A204.1 (cell line): ENCODE results near the gene WNK1.
"Not testable (repeated sequence)": the region's sequence is repeated elsewhere in the genome, so short reads cannot be mapped to it uniquely, and the experiment has no call there.

Experiments
- FAIRE-seq: peaks from 2 replicates; lab custom pipeline; 2012; peaks lifted over from hg19 to GRCh38; lab: Jason Lieb, UNC

WNK1 gene

DNA sequence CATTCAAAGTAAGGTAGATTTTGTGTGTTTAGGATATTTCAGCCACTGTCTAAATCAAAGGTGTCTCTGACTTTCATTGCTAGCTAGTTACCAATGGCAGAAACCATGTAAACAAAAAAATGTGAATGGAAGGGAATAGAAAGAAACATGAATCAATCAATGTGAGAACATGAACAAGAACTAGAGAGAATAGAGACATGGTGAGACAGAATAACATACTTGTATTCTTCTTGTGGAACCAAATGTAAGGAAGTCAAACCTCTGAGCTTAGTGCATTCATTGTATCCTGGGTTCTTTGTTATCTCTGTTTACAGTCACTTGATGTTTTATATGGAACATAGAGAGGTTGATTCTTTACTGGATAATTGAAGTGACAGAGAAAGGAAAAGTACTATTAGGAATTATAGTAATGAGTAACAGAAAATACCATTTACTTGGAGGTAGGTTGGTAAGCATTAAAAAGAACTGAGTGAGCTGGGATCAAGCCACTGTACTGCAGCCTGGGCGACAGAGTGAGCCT lies 2.6 kb upstream of the WNK1 start:
- no peak for FAIRE-seq

DNA sequence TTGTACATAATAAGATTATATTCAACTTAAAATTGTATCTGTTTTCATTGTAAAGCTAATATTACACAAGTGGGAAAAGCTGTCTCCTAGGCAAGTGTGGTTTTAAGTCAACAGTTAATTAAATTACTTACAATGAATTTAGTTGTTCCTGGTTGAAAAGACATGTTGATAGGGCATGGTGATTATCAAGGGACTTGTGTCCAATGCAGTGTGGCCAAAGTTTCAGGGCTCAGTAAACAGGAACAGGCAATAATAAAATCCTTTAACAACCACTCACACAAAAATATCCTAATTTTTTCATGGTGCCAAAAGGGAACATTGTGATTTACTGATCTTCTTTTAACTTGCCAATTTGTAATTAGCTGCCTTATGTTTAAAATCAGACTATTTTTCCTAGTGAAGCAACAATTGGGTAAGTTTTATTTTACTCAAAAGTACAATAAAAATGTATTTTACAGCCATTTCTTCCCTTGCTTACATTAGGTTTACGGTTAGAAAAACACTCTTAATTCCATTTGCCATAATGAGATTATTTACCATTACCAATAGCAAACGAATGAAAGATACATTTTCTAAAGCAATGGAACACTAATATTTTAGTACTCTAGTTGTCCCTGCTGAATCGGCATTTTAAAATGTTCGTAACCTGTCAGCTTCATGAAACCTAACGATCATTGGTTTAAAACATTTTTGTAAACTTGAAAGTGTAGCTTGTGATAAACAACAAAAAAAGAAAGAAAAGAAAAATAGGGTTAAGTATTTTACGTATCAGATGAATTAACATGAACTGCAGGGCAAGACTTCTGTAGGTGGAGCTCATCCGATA lies 1.8 kb upstream of the WNK1 start:
- FAIRE-seq: no peak

DNA sequence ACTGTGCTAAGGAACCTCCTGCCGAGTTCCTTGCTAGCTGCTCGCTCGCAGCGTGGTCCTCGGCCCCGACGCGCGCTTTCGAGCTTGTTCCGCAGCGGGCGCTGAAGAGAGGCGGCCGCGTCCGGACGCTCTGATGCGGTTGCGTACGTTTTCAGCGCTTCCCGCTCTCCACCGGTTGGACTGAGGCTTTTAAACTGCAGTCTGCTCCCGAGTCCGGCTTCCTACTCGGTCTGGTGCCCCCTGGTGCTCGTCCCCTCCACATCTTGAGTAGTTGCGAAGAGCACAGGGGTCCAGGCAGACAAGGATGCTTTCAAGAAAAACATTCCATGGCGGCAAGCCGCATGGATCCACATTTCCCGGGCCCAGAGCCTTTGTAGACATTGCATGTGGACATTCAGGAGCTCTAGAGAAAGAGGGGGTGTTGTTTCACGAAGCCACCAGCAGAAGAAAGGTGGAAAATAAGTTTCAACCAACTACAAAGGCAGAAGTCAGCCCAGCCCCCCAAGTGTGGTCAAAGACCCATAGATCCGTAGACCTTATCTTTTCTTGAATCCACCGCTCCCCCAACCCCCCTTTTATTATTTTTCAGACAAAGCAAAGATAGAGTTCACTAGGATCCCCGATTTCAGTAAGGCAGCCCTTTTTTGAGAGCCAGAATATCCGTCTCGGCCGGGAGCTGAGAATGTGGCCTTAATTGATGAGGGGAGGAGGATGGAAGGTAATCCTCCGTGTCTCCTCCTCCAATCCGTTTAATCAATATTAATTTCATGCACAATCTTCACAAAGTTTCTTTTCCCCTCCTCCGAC lies 984 bp upstream of the WNK1 start:
- peak; percentile 94 for FAIRE-seq

DNA sequence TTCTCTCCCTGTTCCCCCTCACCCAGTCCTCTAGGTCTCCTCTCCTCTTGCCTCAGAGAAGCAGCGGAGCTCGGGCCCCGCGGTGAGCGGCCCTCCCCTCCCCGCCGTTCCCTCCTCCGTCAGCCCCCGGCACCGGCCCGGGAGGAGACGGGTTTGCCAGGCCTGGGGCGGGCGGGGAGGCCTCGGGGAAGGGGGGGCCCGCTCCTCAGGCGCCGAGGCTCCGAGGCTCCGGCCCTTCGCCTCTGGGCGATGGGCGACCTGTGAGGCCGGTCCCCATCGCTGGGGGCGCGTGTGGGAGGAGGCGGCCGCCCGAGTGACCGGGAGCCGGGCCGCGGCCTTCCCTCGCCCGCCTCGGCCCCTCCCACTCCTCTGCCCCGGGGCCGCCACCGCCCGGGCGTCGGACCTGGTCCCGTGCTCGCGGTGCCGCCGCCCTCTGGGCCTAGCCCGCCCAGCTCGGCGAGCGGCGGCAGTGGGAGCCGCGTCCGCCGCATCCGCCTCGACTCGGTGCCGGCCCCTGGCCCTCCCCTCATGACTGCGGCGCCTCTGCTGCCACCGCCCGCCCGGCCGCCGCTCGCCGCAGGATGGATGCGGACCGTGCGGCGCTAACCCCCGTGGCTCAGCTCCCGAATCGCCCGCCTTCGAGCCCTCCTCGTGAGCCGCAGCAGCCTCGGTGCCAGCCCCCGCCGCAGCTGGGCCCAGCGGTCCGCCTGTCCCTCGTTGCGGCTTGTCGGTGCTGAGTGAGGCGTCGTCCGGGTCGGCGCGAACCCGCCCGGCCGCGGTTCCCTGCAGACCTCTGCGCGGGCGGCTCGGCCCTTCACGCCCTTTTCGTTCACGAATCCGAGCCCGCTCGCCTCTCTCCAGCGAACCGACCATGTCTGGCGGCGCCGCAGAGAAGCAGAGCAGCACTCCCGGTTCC lies 574 bp downstream of the WNK1 start:
- no peak for FAIRE-seq

DNA sequence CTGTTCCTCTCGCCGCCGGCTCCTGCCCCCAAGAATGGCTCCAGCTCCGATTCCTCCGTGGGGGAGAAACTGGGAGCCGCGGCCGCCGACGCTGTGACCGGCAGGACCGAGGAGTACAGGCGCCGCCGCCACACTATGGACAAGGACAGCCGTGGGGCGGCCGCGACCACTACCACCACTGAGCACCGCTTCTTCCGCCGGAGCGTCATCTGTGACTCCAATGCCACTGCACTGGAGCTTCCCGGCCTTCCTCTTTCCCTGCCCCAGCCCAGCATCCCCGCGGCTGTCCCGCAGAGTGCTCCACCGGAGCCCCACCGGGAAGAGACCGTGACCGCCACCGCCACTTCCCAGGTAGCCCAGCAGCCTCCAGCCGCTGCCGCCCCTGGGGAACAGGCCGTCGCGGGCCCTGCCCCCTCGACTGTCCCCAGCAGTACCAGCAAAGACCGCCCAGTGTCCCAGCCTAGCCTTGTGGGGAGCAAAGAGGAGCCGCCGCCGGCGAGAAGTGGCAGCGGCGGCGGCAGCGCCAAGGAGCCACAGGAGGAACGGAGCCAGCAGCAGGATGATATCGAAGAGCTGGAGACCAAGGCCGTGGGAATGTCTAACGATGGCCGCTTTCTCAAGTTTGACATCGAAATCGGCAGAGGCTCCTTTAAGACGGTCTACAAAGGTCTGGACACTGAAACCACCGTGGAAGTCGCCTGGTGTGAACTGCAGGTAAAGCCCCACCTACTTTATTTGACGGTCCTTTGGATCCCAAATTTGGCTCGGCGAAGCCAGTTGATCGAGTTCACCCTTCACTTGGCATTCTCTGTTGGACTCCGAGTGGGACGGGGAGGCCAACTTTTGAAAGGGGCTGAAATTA lies 1.5 kb downstream of the WNK1 start:
- no peak for FAIRE-seq

DNA sequence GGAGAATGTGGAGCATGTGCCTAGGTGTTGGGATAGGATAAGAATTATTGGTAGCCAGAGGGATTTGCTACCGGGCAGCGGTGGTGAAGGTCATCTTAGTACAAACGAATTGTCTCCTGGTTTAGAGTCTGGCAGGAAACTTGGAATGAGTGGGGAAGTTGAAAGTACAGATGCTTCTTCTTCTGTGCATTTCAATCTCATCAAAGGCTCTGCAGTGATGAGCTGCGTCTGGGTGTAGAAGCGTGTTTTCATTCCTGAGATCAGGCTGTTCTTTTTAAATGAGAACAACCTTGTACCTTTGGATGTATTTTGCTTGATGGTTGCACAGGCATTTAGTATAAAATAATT lies 2.1 kb downstream of the WNK1 start:
- FAIRE-seq: no peak

DNA sequence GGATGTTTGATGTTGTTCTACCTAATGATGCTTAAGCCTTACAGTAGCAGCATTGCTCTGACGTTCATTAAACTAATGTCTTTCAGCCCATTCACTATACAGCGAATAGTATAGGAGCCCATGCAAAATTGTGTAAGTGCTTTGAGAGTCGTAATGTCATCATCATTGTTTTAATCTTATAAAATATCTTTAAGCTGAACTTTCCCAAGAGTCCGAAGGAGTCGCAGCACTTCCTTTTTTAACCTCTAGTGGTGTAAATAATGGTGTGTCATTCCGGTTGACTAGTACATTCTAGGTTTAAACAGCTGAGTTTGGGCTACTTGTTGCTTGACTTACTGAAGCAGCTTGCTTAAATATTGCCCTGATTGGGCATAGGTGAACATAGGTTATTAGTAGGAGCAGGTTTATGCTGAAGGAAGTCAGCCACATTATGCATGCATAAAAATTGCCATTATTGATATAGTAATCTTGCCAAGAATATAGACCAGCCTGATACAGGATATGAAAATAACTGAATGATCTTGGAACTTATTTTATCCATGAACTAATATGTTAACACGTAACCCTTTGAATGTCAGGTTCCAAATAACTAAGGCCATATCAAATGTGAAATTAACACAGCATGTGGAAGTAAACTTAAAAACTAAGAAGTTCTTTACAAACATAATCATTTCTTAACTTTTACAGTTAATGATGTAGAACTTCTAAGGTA lies 2.6 kb downstream of the WNK1 start:
- FAIRE-seq: peak; percentile 3

DNA sequence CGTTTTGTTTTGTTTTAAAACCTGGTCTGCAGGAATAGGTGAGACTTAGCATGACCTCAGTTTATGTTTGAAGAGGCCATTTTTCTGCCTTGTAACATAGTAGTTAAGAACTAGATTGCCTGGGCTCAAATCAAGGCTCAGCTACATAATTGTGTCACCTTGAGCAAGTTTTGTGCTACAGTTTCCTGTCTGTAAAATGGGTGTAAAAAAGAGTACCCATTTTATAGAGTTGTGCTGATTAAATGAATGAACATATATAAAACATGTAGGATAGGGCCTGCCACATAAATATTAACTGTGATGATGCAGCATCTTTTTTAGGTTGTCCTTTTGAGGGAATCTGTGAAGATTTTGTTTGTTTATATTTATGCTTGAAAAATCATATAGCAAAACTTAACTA lies 7.2 kb downstream of the WNK1 start:
- no peak for FAIRE-seq

DNA sequence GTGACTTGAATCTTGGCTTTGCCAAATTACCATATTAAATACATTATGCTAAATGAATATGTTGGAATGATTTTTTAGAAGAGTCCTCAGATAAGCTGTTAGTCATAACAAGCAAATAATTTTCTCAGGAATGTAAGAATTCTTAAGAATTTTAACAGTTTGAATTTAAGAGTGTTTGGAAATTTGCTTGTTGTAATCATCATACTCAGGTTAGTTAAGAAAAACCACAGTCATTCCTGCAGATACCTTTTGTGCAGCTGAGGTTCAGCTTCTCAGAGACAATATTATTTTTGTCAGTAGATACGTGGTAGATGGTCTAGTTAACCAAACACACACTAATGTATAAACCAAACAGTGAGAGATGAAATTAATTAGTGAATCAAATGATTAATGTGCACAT lies 8.9 kb downstream of the WNK1 start:
- no peak for FAIRE-seq

DNA sequence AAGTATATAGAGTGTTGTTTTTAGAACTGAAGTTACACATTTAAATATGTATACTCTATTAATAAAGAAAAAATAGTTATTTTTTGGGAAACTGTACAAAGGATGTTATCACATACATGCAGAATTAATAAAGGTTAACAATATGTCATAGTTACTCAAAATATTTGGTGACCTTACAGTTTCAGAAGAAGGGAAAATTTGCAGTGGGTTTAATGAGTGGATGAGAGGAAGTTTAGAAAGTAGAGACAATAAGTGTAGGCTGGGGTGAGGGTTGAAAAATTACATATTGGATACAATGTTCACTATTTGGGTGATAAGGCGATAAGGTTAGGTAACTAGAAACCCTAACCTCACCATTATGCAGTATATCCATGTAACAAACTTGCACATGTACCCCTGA lies 13.5 kb downstream of the WNK1 start:
- FAIRE-seq: no peak

DNA sequence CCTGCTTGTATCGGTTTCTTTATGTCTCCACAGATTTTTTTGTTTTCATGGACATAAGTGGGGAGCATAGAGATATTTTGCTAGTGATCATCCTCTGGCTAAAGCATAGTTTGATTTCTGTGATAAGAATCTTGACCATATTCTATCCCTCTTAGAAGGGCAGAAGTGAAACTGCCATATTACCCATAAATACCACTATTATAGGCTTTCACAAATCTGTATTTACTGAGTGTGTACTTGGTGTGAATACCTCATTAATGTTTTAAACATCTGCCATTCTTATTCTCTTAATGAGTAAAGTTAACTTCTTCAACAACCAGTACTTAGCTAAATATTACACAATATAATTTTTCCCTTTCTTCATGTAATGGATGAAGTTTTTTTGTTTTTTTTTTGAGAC lies 16.1 kb downstream of the WNK1 start:
- no peak for FAIRE-seq

DNA sequence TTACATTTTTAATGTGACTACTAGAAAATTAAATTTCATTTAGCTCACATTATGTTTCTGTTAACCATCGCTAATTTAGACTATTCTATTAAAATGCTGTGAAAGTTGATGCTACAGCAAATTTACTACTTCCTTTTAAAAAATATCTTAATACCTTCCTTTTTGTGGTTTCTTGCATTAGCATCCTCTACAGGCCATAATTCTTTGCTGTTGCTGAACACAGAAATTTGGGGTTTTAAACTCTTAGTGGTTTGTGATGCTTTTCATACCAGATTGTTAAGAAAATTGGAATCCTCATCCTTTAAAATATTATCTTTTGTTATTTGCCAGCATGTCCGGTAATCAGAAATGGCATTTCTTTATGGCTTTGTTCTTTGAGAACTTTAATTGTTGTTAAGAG lies 18.1 kb downstream of the WNK1 start:
- no peak for FAIRE-seq

DNA sequence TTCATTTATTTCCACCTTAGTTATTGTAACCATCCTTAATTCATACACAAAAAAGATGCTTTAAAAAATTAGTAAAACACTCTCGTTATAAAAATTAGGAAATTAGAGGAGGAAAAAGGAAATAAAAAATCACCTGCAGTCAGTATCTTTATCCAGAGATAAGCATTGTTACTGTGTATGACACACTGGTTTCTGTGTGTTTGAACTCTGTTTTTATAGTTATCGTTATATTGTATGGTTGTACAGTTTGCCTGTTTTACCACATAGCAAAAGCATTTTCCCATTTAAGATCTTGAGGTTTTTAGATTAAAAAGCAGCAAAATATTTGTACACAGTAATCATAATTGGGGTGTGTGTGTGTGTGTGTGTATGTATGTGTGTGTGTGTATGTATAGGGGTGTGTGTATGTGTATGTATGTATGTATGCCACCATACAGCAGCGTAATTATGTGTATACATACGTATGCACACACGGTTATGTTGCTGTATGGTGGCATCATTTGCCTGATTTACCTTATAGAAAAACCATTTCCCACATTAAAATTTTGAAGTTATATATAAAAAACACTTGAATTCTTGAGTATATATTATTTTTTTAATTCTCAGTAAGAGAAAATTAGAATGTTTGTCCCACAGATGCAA lies 19.8 kb downstream of the WNK1 start:
- peak; percentile 9 for FAIRE-seq

DNA sequence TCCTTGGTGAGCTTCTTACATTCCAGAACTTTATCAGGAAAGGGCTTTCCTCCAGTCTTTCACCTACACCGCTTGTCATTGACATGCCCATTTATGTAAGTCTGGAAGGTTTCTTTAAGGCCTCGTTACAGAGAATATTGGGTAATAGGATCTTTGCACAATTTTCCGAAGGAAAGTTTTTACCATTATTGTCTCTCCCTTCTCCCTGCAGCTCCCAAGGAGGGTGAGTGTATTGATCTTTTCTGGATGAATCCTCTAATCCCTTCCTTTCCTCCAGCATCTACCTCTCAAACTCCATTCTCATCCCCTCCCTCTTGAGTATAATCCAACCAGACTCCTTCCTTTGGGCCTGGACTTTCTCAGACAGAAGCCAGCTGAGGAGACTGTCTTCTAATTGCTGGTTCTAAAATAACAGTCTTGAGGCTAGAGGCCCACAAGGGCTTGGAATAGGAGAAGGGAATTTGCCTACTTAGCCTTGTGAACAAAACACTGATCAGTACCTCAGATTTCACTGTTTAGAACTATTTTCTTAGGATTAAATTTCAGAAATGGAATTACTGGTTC lies 21.8 kb downstream of the WNK1 start:
- FAIRE-seq: no peak

DNA sequence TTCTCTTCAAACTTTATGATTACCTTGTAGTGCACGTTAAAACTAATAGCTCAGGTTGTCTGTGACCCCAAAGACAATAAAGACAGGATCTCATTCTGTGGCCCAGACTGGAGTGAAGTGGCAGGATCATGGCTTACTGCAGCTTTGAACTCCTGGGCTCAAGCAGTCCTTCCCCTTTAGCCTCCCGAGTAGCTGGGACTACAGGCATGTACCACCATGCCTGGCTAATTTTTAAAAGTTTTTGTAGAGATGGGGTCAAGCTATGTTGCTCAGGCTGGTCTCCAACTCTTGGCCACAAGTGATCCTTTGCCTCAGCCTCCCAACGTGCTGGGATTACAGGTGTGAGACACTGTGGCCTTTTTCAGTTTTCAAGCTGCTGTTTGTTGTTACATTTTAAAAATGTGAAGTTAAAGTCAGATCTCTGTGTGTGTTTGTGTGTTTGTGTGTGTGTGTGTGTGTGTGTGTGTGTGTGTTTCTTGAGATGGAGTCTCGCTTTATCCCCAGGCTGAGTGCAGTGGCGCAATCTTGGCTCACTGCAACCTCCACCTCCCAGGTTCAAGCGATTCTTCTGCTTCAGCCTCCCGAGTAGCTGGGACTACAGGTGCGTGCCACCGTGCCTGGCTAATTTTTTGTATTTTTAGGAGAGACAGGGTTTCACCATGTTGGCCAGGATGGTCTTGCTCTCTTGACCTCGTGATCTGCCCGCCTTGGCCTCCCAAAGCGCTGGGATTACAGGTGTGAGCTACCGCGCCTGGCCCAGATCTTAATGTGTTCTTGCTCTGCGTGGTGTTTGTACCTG lies 23.8 kb downstream of the WNK1 start:
- FAIRE-seq: not testable (repeated sequence)

DNA sequence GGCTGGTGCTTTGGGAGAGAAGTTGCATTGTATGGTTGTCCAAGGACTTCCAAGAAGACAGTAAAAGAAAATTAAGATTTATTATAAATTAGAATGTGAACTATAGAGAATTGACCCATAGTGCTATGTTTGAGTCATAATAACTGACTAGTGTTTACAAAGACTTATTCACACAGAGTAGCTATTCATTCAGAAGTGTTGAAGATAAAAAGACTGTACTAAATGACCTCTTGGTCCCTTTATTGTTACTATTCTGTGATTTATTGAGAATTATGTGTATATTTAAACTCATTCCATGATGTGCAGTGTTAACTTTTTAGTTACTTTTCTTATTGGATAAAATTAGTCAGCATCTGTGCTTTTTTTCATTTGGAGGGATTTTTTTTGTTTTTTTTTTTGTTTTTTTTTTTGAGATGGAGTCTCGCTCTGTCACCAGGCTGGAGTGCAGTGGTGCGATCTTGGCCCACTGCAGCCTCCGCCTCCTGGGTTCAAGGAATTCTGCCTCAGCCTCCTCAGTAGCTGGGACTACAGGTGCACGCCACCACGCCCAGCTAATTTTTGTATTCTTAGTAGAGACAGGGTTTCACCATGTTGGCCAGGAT lies 24.5 kb downstream of the WNK1 start:
- FAIRE-seq: not testable (repeated sequence)

DNA sequence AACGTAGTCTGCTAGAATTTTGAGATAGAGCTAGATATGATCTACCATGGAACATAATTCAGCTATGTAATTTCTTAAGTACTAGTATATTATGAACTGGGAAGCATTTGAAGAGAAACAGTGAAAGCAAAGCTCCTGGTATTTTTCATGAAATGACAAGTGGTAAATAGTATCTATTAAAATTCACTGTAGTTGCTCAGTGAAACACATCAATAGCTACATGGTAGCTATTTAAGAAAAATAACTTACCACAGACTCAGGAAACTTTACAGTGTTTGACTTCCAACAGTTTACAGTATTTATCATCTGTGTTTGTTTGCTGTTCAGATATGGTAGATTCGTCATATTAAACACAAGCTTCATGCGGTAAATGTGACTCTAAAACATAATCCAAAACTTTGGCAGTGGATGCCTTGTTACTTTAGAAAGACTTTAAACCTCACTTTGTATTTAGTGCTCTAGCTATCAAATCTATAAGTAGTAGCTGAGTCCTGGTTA lies 25.2 kb downstream of the WNK1 start:
- no peak for FAIRE-seq

DNA sequence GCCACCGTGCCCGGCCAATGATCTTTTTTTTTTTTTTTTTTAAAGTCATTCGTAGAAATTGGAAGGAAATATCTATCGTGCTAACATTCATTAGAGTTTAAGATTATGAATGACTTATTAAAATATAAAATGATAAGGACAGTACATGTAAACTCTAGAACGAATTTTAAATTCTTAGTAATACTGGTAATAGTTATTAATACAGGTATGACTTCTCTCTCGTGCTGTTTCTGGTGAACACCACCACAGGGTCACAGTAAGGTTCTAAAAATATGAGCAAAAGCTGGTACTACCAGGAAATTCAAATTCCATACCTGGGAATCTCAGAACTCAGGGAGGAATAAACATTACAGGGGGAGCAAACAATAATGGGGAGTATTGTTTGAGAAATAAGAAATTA lies 26.2 kb downstream of the WNK1 start:
- FAIRE-seq: no peak
